GM18868 (cell line): Measurements from ENCODE around the gene FLT1.

Experiments
- ATAC-seq: cut with Tn5 transposase; IDR thresholded peaks from one replicate; pipeline ENCODE4 v1.9.1; 2021; ENCODE audit warnings: mild to moderate bottlenecking, moderate library complexity; ENCODE audit not compliant: unreplicated experiment

FLT1 gene

DNA sequence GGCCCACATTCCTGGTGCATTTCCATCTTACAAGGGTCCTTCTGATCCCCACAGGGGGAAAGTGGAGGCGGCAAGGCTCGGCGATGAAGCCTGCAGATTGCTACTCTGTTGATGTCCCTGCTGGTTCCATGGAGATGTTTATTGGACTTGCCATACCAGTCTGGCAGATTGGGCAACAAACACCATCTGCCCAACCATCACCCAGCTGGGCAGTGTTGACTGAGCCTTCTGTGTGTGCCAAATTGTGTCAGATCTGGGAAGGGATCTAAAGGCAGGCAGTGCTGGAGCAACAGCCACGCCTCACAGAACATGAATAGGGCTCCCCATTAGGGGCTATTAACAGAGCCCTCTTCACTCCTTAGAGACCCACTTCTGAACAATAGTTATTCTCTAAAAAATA is 35.0 kb downstream of the FLT1 start:
- no peak for ATAC-seq

DNA sequence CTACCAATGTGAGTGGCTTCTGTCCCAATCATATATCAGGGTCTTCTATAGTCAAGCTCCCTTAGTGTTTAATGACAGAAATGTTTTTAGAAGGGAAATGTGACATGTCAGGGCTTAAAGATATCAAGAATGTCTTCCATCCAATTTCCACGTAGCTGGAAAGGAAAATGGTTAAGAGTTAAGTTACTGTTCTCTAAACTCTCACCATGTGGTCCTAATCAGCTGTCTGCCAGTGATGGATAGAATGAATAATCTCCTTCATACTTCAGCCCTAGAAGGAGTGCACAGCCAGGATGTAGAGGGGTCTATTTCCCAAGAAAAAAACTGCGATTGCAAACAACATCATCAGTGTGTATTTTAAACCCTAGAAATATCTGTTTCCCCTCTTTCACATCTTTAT is 36.3 kb downstream of the FLT1 start:
- ATAC-seq: no peak

DNA sequence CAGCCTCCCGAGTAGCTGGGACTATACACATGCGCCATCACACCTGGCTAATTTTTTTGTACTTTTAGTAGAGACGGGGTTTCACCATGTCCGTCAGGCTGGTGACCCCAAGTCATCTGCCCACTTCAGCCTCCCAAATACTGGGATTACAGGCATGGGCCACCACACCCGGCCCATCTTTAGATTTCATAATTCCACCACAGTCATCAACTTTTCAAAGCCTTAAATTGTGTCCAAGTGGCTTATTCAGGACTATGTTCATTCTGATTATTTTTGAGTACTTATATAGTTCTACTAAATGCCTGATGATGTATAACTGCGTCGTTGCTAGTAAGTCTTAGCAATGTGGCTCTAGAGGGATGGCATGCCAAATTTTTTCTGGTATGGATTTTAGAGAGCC is 36.9 kb downstream of the FLT1 start:
- no peak for ATAC-seq

DNA sequence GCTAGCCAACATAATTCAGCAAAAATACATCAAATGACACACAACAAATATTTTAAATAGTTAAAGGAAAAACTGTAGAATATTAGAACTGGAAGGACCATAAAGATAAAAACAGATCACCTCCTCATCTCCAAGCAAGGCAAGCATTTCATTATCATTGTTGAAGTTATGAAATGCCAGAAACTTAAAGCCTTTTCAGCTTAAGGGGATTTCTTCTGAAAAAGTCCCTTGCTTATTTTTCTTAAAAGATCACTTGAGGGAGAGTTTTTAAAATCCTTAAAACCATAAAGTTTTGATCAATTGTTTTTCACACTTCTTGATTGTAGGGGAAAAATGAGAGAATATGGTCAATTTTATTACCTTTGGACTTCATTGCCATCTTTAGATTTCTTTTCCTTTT is 37.4 kb downstream of the FLT1 start:
- no peak for ATAC-seq

GRCh38 chr13:28455580-28456194 is 39.2 kb downstream of the FLT1 start:
- no peak for ATAC-seq

DNA sequence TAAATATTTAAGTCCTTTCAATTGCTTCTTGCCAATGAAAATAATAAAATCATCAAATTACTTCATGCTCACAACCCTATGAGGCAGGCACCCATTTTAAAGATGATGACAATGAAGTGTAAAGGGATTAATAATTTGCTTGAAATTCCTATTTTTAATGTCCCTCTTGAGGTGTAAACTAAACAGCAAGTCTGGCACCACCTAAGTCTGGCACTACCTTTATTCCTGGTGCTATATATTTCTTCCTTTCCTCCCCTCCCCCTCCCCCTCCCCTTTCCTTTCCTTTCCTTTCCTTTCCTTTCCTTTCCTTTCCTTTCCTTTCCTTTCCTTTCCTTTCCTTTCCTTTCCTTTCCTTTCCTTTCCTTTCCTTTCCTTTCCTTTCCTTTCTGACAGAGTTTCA is 42.2 kb downstream of the FLT1 start:
- ATAC-seq: no peak

GRCh38 chr13:28451482-28452217 is 43.3 kb downstream of the FLT1 start:
- ATAC-seq: no peak

DNA sequence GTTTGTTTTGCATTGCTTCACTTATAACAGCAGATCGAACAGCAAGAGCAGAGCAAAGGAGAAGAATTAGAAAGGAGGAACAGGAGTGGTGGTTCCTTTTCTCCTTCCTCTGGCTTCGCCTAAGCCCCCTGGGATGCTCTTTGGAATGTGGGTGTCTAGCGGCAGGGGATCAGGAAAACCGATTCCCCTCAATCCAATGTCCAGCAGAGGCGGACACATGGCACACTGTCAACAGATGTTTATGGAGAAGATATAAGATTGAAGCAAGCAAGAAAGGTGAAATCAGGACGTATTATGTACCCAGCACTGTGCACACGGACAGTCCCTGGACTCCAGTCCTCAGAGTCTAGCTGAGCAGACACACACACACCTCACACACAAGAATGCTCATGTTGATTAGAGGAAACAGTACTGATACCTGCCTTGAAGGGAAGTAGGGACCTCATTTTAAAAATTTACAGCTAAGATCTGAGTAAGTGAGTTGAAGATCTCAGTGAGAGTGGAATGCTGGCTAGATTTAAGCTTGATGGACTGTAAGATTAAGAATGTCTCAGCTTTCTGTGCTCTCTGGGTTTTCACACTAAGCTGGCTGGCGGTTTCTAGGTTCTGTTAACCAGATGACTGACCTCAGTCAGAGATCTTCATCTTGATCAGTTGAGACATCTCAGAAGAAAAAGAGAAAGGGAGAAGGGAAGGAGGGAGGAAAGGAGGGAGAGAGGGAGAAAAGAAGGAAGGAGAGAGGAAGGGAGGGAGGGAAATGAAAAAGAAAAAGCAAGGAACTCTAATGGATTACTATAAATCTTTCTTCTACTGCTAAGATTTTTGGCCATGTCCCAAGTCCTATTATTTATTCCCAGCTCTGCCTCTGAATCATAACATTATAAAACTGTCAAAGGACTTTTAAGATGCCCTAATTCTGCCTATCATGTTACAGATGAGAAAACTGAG is 44.8 kb downstream of the FLT1 start:
- ATAC-seq: peak; percentile 94

DNA sequence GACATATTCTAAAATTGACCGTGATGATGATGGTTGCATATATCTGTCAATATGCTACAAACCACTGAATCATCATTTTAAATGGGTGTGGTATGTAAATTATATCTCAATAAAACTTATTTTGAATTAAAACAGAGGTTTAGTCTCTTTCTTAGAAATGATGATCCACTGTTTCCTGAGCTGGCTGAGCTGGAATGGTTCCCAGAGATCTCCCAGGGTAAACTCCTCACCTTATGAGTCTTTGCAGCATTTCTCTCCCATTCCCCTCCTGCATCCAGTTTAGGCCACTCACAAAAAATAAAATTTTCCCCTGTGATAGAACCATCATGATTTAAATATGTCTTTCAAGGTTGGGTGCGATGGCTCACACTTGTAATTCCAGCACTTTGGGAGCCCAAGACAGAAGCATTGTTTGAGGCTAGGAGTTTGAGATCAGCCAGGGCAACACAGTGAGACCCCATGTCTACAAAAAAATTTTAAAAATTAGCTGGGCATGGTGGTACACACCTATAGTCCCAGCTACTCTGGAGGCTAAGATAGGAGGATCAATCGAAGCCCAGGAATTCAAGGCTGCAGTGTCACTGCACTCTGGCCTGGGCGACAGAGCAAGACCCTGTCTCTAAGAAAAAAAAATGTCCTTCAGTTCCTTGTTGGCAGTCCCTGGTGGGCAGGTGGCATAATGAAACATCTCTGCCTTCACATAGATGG is 46.1 kb downstream of the FLT1 start:
- no peak for ATAC-seq

GRCh38 chr13:28447989-28448388 is 46.9 kb downstream of the FLT1 start:
- no peak for ATAC-seq

GRCh38 chr13:28447206-28447605 is 47.7 kb downstream of the FLT1 start:
- no peak for ATAC-seq

DNA sequence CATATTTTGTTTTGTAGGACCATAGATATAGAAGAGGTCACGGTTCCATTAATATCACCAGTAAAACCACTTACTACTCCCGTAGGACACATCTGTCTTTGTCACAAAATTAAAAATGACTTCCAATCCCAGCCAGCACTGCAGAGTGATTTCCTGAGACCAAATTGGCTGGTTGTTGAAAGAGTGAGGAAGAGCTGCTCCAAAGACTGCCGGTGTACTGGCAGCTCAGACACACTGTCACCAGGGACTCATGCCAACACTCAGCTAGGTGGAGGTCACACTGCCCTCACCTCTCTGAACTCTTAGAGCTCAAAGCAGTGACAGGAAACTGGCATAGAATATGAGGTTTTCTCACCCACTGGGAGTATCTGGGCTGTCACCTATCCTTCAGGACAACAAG is 52.1 kb downstream of the FLT1 start:
- no peak for ATAC-seq

- ATAC-seq: no peak
Measured at GRCh38 chr13:28441529-28441928, 53.4 kb downstream of the FLT1 start.

- no peak for ATAC-seq
Measured at GRCh38 chr13:28440774-28441504, 54.0 kb downstream of the FLT1 start.

DNA sequence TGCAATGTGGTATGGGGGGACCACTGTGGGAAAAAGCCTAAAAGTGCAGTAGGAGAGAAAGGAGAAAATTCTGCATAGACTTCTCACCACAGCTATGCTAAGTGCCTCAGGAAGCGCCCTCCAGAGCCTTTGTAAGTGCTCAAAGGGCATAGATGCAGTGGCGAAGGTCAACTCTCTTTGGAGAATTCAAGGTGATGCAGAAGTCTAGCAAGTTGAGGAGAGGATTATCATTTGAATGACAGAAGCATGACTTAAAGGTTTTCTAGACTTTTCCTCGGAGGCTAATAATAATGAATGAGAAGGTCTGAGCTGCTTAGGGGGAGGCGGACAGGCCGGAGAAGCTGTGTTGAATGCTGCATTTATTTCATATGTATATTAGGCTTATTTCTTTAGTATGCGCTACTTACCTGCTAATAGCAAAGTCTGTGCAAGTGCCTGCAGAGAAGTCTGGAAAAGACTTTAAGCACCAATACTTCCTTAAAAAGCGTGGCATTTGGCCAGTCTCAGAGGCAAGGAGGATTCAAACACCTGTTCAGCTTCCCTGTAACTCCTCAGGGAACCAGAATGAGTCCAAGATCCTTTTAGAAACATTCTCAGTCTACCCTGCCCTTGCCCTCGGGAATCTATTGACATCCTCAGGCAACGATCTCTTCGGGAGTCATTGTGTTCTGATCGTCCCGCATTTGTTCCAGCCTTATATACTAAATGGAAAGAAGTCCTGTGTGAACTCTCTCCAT is 56.2 kb downstream of the FLT1 start:
- ATAC-seq: no peak

GRCh38 chr13:28438067-28438466 is 56.9 kb downstream of the FLT1 start:
- no peak for ATAC-seq

- ATAC-seq: no peak
Measured at GRCh38 chr13:28435917-28436316, 59.0 kb downstream of the FLT1 start.

- ATAC-seq: no peak
Measured at GRCh38 chr13:28434926-28435325, 60.0 kb downstream of the FLT1 start.

DNA sequence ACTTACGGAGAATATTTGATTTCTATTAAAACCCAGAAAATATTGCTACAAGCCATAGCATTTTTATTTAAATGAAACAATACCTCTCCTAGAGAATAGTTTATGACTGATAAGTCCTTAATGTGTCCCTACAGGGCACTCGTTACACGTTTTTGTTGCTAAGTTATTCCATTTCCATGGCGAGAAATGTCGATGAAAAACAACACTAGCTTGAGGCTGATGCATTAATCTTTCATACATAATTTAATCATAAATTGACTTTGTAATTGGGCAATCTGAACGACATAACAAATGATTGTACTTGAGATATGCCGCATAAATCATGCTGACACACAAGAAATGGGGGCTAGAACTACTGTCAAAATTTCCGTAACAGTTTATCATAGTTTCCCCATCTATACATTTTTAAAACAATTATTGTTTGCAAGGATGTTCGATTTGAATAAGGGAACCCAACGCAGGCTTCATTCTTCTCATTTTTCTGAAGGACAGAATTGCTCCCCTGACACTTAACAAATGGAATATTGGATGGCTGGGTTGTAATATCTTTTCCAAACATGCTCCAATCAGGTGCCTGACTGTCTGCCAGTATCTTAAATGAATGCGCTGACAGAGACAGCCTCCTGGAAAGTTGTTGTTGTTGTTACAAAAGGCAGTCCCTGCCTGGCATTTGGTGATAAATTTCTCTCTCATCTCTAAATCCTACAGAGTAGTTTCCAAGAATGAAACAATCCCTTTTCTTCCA is 61.9 kb downstream of the FLT1 start:
- ATAC-seq: no peak
